HG03460 (cell line): Measurements from ENCODE around the gene RPN1.
"Not testable (repeated sequence)": the region's sequence is repeated elsewhere in the genome, so short reads cannot be mapped to it uniquely, and the experiment has no call there.

Experiments used
- ATAC-seq: cut with Tn5 transposase; IDR thresholded peaks from one replicate; pipeline ENCODE4 v1.9.1; 2021; ENCODE audit not compliant: unreplicated experiment

RPN1 gene

GRCh38 chr3:128650096-128651050 is at the start of gene RPN1:
Gene RPN1 (minus strand): TSS chr3:128650818. CDS start chr3:128650800, 18 bp downstream.
- peak; percentile 91 for ATAC-seq

GRCh38 chr3:128698211-128699047 is 47.8 kb upstream of the RPN1 start:
- ATAC-seq, result no peak

- ATAC-seq, result no peak
These were observed 46.7 kb upstream of the RPN1 start for GRCh38 chr3:128697341-128697740.

GRCh38 chr3:128693696-128694095 is 43.1 kb upstream of the RPN1 start:
- no peak for ATAC-seq

- ATAC-seq, result no peak
These were observed 38.4 kb upstream of the RPN1 start for GRCh38 chr3:128689060-128689459.

- no peak for ATAC-seq
These were observed 35.8 kb upstream of the RPN1 start for GRCh38 chr3:128686465-128686864.

- no peak for ATAC-seq
These were observed 34.5 kb upstream of the RPN1 start for GRCh38 chr3:128684986-128685726.

- no peak for ATAC-seq
These were observed 33.3 kb upstream of the RPN1 start for GRCh38 chr3:128683957-128684356.

- ATAC-seq, result no peak
These were observed 30.8 kb upstream of the RPN1 start for GRCh38 chr3:128681369-128681829.

GRCh38 chr3:128680603-128681368 is 30.2 kb upstream of the RPN1 start:
- peak; percentile 97 for ATAC-seq

GRCh38 chr3:128679338-128679737 is 28.7 kb upstream of the RPN1 start:
- no peak for ATAC-seq

GRCh38 chr3:128675802-128676201 is 25.2 kb upstream of the RPN1 start:
- not testable (repeated sequence) for ATAC-seq

- ATAC-seq, result no peak
These were observed 23.7 kb upstream of the RPN1 start for GRCh38 chr3:128674161-128674784.

- ATAC-seq, result no peak
These were observed 17.0 kb upstream of the RPN1 start for GRCh38 chr3:128667641-128668040.

GRCh38 chr3:128665362-128666021 is 14.9 kb upstream of the RPN1 start:
- no peak for ATAC-seq

GRCh38 chr3:128663151-128663550 is 12.5 kb upstream of the RPN1 start:
- no peak for ATAC-seq

GRCh38 chr3:128655531-128655930 is 4.9 kb upstream of the RPN1 start:
- no peak for ATAC-seq

GRCh38 chr3:128653993-128654805 is 3.6 kb upstream of the RPN1 start:
- ATAC-seq, result not testable (repeated sequence)
